Neural cell (in vitro differentiated cells): ENCODE data around the gene PIGK.

Experiments
- EP300 ChIP-seq: fragments of 450-650 bp; conservative IDR thresholded peaks from 2 replicates; pipeline ENCODE4 v1.6.1; 2014; ENCODE audit warnings: antibody characterized with exemption, mild to moderate bottlenecking, moderate library complexity; ENCODE audit not compliant: poor library complexity, severe bottlenecking
- EZH2 ChIP-seq: fragments of 200-600, 300-800 bp; shearing (Covaris generic), sonication (generic); IDR thresholded peaks from 2 replicates; pipeline ENCODE4 v1.6.1; 2014; ENCODE audit warnings: antibody characterized with exemption, low read length, borderline replicate concordance, mild to moderate bottlenecking; ENCODE audit not compliant: insufficient read depth, poor library complexity, severe bottlenecking
- MXI1 ChIP-seq: fragments of 450-650 bp; conservative IDR thresholded peaks from 2 replicates; pipeline ENCODE4 v1.6.1; 2014; ENCODE audit warnings: antibody characterized with exemption, mild to moderate bottlenecking; ENCODE audit not compliant: poor library complexity, severe bottlenecking
- POLR2AphosphoS5 ChIP-seq: IDR thresholded peaks from 2 replicates; pipeline ENCODE4 v1.6.1; 2012
- RAD21 ChIP-seq: fragments of 450-650 bp; conservative IDR thresholded peaks from 2 replicates; pipeline ENCODE4 v1.6.1; 2014; ENCODE audit warnings: antibody characterized with exemption, mild to moderate bottlenecking, moderate library complexity
- TAF1 ChIP-seq: IDR thresholded peaks from 2 replicates; pipeline ENCODE4 v1.6.1; 2012; ENCODE audit warnings: low read depth
- TF ChIP-seq, protein P1 (sequence below): fragments of 450-650 bp; IDR thresholded peaks from 2 replicates; pipeline ENCODE4 v1.5.1; 2014; ENCODE audit warnings: antibody characterized with exemption, mild to moderate bottlenecking, moderate library complexity; ENCODE audit not compliant: poor library complexity, severe bottlenecking
- TF ChIP-seq, protein P2 (sequence below): IDR thresholded peaks from 2 replicates; pipeline ENCODE4 v1.6.1; 2012; ENCODE audit warnings: borderline replicate concordance

DNA sequence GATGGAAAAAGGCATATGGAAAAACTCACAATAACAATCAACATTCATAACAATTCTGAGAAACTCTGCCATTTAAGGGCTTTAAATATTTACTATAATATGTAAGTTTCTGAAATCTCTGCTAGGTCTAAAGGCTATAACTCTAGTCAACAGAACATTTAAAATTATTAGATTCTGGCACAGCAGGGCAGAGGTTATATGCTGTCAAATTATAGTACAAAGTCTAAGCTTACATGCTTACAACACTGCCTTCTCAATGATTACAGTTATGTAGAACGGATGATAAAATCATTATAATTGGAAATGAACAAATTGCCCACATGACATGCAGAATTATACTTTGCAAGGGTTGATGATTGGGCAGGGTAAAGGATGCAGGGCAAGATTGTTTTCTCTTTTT is 97.7 kb downstream of the PIGK start:
- TF ChIP-seq RAD21 (no peak), POLR2AphosphoS5 (no peak), MXI1 (no peak), TAF1 (no peak), EP300 (peak; percentile 5), EZH2 (no peak)
- TF ChIP-seq, protein P1, sequence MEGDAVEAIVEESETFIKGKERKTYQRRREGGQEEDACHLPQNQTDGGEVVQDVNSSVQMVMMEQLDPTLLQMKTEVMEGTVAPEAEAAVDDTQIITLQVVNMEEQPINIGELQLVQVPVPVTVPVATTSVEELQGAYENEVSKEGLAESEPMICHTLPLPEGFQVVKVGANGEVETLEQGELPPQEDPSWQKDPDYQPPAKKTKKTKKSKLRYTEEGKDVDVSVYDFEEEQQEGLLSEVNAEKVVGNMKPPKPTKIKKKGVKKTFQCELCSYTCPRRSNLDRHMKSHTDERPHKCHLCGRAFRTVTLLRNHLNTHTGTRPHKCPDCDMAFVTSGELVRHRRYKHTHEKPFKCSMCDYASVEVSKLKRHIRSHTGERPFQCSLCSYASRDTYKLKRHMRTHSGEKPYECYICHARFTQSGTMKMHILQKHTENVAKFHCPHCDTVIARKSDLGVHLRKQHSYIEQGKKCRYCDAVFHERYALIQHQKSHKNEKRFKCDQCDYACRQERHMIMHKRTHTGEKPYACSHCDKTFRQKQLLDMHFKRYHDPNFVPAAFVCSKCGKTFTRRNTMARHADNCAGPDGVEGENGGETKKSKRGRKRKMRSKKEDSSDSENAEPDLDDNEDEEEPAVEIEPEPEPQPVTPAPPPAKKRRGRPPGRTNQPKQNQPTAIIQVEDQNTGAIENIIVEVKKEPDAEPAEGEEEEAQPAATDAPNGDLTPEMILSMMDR = no peak
- TF ChIP-seq, protein P2, sequence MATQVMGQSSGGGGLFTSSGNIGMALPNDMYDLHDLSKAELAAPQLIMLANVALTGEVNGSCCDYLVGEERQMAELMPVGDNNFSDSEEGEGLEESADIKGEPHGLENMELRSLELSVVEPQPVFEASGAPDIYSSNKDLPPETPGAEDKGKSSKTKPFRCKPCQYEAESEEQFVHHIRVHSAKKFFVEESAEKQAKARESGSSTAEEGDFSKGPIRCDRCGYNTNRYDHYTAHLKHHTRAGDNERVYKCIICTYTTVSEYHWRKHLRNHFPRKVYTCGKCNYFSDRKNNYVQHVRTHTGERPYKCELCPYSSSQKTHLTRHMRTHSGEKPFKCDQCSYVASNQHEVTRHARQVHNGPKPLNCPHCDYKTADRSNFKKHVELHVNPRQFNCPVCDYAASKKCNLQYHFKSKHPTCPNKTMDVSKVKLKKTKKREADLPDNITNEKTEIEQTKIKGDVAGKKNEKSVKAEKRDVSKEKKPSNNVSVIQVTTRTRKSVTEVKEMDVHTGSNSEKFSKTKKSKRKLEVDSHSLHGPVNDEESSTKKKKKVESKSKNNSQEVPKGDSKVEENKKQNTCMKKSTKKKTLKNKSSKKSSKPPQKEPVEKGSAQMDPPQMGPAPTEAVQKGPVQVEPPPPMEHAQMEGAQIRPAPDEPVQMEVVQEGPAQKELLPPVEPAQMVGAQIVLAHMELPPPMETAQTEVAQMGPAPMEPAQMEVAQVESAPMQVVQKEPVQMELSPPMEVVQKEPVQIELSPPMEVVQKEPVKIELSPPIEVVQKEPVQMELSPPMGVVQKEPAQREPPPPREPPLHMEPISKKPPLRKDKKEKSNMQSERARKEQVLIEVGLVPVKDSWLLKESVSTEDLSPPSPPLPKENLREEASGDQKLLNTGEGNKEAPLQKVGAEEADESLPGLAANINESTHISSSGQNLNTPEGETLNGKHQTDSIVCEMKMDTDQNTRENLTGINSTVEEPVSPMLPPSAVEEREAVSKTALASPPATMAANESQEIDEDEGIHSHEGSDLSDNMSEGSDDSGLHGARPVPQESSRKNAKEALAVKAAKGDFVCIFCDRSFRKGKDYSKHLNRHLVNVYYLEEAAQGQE = no peak
